Measurements from ENCODE around the gene CCDC141.

DNA sequence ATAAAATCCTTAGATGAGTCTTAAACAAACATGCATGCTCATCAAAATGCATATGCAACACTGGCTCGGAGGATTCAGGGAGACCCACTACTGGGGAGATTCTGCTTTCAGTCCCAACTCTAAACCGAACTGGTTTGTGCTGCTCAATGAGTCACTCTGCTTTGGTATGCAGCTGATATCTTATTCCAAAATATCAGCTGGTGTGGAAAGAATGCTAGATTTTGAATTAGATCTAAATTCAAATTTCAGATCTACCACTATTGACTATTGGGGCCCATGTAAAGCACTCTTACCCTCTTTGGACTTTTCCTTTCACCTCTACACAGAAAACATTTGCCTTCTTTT is 203.5 kb downstream of the CCDC141 start:
- TF ChIP-seq, protein P1, sequence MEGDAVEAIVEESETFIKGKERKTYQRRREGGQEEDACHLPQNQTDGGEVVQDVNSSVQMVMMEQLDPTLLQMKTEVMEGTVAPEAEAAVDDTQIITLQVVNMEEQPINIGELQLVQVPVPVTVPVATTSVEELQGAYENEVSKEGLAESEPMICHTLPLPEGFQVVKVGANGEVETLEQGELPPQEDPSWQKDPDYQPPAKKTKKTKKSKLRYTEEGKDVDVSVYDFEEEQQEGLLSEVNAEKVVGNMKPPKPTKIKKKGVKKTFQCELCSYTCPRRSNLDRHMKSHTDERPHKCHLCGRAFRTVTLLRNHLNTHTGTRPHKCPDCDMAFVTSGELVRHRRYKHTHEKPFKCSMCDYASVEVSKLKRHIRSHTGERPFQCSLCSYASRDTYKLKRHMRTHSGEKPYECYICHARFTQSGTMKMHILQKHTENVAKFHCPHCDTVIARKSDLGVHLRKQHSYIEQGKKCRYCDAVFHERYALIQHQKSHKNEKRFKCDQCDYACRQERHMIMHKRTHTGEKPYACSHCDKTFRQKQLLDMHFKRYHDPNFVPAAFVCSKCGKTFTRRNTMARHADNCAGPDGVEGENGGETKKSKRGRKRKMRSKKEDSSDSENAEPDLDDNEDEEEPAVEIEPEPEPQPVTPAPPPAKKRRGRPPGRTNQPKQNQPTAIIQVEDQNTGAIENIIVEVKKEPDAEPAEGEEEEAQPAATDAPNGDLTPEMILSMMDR (IDR thresholded peaks at IDR 0.05) = no peak
- TF ChIP-seq POLR2AphosphoS5 (IDR thresholded peaks at IDR 0.05) (no peak), POLR2A (IDR thresholded peaks at IDR 0.05) (no peak), EP300 (IDR thresholded peaks at IDR 0.05) (no peak)
